ENCODE results near the gene PGM3.

The PGM3 gene

DNA sequence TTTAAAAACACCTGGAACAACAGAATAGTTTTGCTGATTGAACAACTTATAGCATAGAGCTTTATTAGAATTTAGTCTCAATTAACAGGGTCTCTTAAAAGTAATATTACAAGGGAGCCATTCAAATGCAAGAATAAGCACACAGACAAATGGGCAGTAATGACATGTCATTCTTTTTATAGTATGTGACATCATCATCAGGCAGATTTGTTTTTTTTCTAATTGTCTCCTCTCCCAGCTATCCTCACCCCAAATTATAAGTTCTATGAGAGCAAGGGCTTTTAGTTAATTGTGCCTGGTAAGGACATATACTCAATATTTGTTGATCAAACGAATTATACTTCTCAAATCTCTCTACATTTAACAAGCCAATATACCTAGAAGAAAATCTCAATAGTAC is 11.0 kb downstream of the PGM3 start:
- no peak for DNase-seq

DNA sequence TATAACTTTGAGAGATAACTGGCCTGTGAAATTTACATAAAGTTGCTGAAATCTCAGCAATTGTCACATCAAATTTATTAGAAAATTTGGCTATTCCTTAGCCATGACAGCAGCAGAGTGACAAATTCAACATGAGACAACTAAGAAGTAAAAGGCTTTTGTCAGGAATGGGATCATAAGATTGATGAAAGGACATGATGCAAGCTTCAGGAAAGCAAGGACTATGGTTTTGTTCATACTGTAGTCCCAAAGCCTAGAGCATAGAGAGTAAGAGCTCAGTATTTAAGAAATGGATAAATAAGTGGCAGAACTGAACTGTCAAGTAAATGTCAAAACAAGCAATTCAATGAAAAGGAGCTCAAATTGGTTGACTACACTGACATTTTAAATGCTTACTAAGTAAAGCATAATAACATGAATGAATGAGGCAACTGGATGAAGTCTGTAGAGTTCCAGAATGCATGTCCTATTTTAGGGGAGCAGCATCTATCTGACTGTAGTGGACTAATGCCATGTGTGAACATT is 12.6 kb downstream of the PGM3 start:
- DNase-seq, result no peak

DNA sequence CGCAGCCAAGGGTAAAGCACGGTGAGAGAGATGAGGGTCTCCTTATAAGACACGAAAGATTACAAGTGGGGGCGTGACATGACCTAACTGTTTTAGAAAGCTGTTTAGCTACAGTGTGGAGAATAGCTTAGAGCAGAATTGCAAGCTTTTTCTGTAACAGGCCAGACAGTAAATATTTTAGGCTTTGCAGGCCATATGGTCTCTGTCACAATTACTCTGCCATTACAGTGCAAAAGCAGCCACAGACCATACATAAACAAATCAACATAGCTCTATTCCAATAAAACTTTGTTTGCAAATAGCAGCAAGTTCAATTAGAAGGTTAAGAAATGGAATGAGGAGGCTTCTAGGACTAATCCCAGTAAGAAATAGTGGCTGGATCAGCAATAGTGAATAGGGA is 16.8 kb downstream of the PGM3 start:
- DNase-seq, result no peak

DNA sequence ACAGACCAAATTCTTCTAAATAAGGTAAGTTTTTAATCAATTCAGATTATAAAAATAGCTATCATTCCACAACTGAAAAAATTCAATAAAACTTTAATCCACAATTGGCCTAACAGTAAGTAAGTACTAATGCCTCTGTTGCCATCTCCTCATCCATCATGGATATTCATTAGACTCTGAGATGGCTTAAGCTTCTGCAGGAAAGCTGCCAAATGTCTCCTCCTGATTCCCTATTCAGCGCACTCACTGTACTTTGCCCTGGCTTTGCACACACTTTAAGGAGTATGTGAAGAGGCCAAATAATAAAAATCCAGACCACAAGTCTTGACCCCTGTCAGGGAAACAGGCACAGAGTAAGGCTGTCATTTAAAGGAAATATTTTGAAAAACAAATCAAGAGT is 23.6 kb downstream of the PGM3 start:
- no peak for DNase-seq

DNA sequence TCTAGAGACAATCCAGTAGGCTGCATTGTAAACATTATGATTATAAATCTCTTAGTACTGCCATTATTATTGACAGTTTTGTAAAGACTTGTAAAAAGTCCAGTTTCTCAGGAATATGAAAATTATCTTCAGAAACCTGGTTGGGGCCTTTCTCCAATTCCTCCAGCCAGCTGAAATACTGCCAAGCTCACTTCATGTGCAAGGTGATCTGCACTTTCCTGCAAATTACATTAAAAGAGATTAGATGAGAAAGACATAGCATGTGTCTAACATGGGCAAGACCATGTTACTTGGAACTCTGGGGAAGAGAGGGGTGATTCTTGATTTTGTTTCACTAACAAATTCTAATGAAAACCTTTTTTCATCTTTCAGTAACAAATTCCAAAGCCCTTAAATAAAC is 24.0 kb downstream of the PGM3 start:
- DNase-seq, result no peak

DNA sequence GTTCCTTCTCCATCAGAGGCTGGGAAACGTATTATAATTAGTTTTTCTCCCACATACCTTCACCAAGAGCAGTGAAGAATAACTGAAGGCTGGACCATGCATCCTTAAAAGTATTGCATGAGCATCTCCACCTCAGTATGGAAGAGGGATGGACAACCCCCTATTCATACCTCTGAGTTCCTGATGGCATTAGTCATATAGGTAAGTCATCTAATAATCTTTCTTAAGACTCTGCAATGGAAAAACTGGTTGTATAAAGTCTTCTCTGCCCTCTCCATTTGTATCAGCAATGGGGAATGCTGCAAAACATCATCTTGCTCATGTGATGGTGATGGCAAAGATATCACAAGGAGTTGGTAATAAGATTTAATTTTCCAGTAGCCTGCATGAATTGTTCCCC is 24.5 kb downstream of the PGM3 start:
- no peak for DNase-seq

DNA sequence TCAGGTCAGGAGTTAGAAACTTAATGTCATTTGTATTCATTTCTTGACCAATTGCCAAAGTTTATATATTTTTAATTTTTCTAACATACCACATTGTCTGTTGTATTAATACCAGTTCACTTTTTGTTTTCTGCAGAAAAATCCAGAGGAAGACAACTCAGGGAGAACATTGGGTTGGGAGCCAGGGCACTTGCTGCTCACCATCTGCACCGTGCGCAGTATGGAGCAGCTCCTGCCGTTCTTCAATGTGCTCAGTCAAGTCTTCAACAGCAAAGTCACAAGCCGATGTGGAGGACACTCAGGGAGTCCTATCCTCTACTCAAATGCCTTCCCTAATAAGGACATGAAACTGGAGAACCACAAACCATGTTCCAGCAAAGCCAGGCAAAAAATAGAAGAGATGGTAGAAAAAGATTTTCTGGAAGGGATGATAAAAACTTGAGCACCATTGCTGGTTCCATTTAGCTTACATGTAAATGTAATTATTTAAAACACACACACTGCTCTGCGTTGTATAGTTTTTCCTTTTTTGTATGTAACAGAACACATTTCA is 25.3 kb downstream of the PGM3 start:
- DNase-seq, result no peak

DNA sequence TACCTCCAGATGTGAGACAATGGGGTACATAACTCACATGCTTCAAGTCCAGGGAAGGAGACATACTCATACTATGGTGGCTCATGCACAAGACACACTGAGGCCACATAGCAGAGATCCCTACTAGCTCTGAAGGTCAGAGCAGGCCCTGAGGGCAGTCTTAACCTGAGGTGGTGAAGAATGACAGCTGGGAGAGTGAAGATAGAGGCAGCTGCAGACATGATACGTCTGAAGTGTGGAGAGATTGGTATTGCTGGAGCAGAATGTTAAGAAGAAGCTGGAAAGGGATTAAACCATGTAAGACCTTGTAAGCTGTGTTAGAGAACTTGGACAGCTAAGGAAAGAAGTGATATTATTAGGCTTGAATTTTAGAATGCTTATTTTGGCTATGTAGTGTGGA is 32.9 kb downstream of the PGM3 start:
- no peak for DNase-seq

DNA sequence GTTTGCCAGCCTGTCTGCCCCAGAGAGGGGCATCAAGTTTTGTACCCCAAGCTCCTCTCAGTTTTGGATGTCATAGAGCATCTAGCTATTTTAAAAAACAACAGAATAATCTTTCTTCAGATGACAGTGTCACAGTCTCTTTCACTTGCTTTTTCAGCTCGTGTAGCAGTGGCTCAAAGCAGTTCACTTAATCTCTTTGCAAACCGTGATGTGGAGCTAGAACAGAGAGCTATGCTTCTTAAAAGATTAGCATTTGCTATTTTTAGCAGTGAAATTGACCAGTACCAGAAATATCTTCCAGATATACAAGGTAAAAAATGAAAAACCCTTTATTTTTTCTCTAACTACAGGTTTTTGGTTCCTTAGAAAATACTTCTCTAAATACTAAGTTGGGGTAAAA is 37.3 kb downstream of the PGM3 start:
- no peak for DNase-seq

DNA sequence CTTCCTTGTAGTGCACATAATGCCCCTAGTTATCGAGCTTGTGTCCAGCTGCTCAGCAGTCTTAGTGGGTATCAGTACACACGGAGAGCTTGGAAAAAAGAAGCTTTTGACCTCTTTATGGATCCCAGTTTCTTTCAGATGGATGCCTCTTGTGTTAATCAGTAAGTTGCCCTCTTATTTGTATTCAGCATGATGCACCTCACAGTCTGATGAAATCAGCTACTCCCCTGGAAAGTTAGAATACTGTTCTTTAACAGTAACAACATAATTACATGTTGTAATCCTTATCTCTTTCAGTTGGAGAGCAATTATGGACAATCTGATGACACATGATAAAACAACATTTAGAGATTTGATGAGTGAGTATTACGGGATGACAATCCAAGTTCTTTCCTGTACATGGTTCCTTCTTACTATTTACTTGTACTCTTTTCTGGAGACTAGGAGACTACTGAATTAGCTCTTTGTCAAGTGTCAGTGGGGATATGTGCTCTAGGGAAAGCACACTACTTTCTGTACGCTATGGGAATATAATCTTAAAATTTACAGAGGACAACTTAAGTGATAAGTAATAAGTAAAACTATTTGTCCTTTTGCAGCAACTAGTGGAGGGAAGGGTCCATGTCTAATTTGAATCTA is 39.1 kb downstream of the PGM3 start:
- DNase-seq, result no peak

DNA sequence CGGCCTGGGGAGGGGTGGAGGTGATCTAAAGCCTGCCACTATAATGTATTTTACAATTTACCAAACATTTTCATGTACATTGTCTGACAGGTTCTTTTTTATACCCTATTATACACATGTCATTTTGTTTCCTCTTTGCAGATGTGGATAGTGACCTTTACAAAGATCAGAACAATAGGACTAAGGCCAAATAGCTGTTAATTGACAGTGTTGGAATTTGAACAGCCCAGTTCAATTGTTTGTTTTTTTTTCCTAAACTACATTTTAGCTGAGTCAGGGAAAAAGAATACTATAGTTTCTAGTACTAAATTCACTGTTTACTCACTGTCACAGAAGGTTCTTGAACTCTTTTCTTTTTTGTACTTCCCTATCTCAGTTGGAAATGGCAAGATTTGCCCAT is 40.2 kb downstream of the PGM3 start:
- DNase-seq, result no peak

GRCh38 chr6:83151114-83151513 is 42.0 kb downstream of the PGM3 start:
- no peak for DNase-seq

DNA sequence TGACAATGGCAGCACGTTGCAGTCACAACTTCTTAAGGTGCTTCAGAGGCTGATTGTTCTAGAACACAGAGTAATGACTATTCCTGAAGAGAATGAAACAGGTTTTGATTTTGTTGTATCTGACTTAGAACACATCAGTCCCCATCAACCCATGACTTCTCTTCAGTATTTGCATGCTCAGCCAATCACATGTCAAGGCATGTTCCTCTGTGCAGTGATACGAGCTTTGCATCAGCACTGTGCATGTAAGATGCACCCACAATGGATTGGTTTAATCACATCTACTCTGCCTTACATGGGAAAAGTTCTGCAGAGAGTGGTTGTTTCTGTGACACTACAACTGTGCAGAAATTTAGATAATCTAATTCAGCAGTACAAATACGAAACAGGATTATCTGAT is 54.3 kb downstream of the PGM3 start:
- DNase-seq, result no peak

DNA sequence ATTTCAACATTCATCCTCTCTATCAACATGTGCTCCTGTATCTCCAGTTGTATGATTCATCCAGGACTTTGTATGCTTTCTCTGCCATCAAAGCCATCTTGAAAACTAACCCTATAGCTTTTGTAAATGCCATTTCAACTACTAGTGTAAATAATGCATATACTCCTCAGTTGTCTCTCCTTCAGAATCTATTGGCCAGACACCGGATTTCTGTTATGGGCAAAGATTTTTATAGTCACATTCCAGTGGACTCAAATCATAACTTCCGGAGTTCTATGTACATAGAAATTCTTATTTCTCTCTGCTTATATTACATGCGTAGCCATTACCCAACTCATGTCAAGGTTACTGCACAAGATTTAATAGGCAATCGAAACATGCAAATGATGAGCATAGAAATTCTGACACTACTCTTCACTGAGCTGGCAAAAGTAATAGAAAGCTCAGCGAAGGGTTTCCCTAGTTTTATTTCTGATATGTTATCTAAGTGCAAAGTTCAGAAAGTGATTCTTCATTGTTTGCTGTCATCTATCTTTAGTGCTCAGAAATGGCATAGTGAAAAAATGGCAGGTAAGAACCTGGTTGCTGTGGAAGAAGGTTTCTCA is 54.8 kb downstream of the PGM3 start:
- no peak for DNase-seq

- DNase-seq, result no peak
Observed at GRCh38 chr6:83132121-83132520, 60.9 kb downstream of the PGM3 start.

- no peak for DNase-seq
Observed at GRCh38 chr6:83127976-83128375, 65.1 kb downstream of the PGM3 start.

DNA sequence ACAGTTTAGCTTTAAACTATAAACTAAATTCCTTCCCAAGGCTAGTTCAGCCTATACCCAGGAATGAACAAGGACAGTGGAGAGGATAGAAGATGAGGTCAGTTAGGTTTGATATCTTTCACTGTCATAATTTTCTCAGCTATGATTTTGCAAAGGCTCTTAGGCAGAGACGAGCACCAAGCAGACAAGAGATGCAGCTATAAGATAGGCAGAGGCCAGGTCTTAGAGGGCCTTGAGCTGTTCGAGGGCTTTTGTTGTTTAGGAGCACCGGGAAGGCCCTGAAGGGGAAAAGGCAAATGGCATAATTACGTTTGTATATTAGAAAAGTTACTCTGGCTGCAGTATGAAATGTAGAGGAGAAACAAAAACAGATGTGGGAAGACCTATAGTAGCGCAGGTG is 65.8 kb downstream of the PGM3 start:
- no peak for DNase-seq

- no peak for DNase-seq
Observed at GRCh38 chr6:83126807-83127206, 66.3 kb downstream of the PGM3 start.

DNA sequence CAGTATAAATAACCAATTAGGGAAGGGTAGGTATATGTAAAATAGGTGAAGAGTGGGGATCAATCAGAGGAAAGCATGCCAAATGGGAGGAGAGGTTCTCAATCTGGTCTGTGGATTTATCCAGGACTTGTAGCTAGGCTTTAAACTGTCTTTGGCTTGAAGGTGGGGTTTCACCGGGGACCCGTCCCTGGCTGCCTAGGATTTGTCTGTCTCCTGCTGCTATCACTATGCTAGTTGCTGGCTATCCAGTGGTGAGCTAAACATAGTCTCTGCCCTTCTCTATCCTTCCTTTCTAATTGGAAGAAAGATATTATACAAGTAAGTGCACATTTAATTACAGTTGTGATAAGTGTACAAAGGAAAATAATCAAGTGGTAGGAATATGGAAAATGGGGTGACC is 66.8 kb downstream of the PGM3 start:
- DNase-seq, result no peak

GRCh38 chr6:83125425-83125824 is 67.6 kb downstream of the PGM3 start:
- DNase-seq, result no peak

DNA sequence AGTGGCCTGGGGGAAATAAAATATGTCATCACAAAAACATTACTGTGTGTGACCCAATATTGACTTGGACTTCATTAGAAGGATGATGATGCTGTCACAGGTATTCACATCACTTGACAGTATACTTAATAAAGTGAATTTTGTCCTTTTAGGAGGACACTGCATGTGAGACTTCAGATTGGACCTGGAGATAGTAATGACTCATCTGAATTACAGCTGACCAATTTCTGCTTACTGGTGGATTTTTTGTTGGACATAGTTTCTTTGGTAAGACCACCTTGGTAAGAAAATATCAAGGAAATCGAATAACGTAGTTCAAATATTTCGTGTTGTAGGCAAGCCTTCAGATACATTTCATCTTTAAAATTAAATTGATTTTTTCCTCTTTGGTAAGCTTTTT is 68.5 kb downstream of the PGM3 start:
- DNase-seq, result no peak

DNA sequence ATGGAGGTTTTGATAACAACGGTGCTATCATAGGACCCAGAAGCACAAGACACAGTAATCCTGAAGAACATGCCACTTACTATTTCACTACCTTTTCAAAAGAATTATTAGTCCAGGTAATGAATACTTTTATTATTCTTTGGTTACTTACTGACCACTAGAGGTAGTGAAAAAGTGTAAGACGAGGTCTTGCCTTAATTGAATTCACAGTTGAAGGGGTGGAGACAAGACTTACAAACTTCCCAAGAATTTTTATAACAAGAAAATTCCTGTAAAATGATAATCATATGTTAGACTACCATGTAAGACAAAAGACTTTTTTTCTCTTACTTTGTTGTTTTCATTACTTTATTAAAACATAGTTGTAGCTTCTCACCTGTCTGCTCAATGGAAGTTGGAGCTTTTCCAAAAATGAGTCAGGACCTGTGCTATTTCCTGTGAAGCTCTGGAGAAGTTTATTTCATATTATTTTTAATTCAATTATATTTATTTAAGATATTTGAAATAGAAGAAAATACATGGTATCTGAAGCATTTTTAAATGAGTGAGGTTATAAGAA is 73.2 kb downstream of the PGM3 start:
- no peak for DNase-seq

DNA sequence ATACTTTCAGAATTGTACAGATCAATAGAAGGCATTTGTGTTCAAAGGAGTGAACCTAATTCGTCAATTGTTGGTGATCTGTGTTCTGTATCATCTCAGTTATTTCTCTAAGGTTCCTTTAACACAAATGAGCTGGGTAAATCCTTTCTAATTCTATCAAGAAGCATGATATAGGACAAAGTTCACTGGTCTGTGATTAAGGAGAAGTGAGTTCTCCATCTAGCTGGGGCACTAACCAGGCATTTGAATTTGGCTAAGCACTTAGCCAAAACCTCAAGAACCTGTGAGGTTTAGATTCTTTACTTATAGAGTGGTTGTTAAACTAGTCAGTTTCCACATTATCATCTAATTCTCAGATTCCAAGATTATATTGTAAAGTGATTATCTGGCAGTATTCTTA is 75.3 kb downstream of the PGM3 start:
- DNase-seq, result no peak

All from GOT3 (cell line).